HG02970 (cell line): ENCODE data around the gene SMARCD3.

Experiments used
- ATAC-seq: cut with Tn5 transposase; IDR thresholded peaks from one replicate; pipeline ENCODE4 v1.9.1; 2021; ENCODE audit warnings: mild to moderate bottlenecking, moderate library complexity, moderate number of reproducible peaks; ENCODE audit not compliant: unreplicated experiment, low FRiP score

Gene SMARCD3

DNA sequence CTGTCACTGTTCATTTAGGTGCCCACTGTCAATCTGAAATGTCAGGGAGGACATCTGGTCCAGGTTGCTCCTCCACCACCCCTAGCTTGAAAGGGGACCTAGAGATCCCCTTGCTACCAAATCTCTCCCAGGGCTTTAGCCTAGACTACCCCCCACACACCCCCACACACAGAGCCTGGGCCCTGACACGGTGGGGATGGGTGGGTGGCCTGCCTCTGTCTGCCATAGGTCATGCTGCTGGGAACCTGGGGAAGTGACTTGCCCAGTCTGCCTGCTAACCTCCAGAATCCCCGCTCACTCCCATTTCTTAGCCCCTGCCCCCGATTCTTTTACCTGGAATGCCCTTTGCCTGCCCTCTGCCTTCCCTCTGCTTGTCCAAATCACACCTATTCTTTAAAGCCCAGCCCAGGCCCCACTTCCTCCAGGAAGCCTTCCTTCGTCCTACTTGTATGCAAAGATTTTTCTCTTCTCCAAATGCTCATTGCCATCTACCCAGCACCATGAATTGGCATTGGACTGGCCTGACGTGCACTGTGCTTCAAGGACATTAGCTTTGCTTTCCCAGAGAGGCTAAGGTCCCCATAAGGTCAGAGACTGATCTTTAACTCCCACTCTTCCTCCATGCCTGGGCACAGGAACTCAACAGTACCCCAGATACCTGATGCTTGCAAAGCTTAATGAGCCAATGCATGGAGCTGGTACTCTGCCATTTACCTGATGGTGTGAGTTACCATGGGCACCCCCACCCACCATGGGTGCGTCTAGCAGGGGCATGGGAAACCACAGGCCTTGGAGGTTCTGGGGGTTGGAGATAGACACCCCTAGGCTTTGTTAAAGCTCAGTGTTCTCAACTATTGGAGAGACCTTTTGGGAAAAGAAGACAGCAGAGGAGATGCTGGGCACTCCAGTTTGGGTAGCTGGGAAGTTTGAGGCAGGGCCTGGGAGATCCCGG is 2.0 kb upstream of the SMARCD3 start:
- no peak for ATAC-seq

DNA sequence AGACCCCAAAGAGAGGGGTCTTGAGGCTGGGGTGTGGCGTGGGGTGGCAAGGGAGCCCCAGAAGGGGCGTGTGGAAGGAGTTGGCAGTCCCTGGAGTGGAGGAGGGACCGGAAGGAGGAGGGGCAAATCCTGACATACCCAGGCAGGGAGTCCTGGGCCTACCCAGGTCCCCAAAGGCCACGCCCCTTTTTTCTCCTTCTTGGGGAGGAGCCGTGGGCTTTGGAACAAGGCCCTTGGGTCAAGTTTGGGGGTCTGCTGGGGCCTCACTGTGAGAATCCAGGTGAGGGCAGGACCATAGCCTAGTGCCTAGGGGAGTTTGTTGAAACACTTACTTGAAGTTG is 1.2 kb upstream of the SMARCD3 start:
- ATAC-seq, result no peak

DNA sequence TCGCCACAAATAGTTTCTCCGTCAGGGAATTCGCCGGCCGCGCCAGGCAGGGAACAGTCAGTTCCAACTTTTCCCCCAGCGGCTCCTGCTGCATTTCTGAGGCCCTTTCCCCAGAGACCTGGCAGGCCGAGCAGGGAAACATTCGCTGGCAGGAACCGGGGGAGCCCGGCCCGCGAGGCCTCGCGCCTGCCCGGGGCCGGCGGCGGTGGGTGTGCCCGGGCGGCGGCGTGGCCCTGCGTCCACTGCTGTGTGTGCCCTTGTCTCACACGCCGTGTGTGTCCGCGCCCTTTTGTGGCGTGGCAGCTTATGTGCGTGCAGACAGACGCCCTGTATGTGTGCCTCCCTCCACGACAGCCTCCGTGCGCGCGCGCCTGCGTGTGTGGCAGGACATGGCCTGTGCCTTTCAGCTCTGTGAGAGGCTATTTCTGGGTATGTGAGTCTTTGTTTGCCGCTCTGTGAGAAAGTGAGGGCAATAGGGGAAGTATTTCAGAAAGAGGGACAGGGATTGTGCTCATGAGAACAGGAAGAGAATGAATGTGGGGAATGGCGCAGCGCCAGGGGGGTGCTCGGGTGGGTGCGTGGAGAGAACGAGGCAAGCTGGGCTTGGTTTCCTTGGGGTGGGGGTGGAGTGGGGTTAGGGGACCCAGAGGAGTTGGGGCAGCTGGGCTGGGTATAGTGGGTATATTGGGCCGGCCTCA is 689 bp upstream of the SMARCD3 start:
- ATAC-seq, result no peak

DNA sequence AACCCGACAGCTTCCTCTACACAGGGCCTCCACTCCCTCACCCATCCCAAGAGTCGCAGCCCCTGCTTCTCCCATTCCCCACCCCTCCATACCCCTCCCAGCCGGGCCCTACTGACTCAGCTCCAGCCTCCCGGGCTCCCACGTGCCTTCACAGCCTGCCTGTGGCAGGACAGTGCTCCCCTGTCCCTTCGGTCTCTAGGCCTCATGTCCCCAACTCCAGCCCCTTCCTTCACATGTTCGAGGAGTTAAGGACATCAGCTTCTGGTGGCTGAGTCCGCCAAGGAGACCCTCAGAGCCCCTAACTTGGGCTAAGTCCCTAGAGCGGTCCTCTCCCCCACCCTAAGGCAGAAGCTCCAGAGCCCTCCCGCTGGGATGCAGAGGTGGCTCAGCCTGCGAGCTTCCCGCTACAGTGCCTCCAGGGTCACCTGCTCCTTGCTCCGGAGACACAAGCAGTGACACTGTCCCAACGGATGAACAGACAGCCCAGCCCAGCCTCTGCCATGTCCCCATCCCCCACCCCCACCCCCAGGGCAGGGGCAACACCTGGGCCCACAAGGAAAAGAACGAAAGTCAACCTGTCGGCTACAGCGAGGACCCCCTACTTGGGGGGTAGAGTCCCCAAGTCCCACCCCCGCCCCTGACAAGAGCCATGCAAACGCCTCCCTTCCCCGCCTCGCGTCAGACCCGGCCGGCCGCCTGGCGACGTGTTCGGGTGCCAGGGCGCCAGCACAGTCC is 716 bp downstream of the SMARCD3 start:
- no peak for ATAC-seq

DNA sequence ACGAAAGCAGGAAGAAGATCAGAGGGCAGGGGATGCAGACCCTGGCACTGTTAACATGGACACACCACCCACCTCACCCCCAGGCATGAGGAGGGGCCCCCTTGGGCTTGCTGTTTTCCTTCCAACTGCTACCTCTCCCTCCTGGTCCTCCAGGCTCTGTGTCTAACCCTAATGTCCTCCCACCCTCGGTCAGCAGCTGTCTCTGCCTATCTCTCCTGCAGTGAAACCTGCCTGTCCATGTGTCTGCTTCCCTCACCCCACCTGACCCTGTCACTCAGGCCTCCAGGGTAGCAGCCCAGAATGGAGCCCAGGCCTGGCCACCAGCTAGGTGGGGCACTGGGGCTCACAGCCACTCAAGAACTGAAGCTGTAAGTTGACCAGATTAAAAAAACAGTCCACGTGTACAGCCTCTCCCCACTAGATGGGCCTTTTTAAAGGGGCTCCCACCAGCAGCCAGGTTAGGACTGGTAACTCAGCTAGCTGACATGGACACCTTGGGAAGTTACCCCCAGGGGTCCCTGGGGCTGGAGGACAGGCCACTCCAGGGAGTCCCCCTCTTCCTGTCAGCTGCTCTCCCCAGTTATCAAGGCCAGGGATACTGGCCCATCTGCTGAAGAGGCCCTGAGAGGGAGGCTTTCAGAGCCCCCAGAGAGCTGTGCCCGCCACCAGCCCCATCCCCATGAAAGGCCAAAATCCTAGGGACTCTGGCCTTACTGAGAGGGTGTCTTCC is 1.5 kb downstream of the SMARCD3 start:
- no peak for ATAC-seq

DNA sequence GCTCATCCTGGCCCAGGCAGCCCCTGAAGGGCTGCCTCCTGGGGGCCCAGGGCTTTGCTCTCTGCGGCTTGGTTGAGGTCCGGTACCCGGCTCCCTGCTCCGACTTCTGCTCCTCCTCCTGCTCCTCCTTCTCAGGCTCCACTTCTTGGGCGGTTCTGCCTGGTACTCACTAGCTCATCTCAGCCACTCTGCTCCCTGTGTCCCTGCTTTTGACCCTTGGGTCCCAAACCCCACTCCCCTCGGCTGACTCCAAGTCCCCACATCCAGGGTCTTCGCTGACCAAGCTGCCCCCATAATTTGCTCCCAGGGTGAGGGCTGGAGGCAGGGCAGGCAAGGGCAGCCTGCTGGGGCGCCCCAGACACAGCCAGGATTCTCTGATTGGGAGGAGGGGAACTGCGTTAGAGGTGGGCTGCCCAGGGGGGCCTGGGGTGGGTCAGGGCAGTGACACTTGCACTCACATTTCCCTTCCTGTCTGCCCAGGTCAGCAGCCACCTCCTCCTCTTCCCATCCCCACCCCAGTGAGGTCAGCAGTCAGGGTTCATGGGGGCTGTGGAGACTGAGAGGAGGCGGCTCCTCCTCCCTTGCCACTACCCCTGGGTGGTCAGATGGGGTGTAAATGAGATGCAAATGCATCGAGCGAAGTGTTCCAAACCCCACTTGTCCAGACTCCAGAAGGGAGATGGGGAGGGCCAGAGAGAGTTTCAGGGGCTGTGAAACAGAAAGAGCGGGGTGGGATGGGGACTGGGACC is 2.2 kb downstream of the SMARCD3 start:
- no peak for ATAC-seq

DNA sequence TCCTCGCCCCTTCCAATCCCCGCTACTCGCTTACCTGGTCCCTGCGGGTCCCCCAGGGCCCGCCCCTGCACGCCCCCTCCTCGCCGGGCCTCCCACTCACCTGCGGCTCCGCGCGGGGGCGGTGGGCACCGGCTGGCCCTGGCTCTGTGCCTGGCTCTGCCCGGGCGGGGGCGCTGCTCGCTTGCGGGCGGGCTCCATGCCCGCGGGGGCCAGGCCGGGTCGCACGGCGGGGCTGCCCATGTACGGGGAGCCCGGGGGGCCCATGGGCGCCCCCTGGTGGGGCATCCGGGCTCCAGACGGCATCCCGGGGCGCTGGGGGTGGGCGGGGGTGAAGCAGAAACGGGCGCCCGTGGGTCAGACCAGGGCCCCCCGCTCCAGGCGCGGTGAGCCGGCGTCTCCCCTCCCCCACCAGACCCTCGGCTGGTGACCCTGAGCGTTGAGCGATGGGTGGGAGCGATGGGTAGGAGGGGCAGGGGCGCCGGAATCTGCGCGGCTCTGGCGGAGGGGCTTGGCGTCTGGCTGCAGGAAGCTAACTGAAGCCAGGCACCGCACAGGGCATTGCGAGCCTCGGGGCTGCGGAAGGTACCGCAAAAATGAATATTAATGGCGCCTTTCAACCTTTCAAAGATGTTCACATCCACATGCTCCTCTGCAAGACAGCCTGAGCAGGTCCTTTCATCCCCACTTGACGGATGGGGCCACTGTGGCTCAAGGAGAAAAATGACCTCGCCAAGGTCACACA is 3.0 kb downstream of the SMARCD3 start:
- ATAC-seq, result peak; percentile 50

DNA sequence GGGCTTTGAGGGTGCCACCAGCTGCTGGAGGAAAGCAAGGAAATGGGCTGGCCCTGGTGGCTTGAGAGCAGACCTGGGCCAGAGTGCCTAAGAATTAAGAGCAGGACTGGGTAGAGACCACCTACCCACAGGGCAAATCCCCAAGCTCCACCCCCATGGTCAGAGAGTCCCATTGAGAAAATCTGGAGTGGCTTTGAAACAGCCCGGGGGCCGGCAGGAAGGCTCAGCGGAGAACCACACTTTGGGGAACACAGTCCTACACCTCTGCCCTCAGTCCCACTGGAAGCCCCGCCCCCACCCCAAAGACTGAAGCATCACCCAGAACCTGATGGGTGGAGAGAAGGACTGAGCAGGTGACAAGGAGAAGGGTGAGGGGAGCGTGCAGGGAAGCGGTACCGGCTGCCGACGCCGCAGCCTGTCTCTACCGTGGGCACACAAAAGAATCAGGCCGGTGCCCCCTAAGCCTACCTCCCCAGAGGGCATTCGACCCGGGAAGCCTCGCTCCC is 3.6 kb downstream of the SMARCD3 start:
- ATAC-seq, result no peak

DNA sequence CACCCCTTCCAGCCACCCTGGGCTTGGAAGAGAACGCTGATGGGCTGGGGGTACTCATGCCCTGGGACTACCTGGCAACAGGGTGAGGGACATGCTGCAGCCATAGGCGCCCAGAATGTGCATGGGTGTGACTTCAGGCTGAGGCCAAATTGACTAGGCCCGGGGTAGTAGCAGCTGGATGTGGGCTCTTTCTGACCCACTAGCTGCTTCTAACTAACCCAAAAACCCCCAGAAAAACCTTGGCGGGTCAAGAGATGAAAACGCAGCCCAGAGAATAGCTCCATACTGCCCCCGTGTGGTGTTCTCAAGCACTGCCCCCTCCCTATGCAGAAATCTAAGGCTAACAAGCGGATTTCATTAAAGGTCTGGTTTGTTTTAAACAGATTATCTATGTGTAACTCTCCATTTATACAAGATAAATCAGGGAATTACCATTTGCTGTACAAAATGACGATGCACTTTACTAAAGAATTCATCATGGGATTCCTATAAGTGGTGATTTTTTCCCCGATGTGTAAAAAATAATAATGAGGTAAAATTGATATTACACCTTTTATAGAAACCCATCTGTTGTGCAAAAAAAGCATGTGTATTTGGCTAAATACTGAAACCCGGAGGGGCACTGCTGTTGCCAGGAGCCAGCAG is 4.2 kb downstream of the SMARCD3 start:
- no peak for ATAC-seq

DNA sequence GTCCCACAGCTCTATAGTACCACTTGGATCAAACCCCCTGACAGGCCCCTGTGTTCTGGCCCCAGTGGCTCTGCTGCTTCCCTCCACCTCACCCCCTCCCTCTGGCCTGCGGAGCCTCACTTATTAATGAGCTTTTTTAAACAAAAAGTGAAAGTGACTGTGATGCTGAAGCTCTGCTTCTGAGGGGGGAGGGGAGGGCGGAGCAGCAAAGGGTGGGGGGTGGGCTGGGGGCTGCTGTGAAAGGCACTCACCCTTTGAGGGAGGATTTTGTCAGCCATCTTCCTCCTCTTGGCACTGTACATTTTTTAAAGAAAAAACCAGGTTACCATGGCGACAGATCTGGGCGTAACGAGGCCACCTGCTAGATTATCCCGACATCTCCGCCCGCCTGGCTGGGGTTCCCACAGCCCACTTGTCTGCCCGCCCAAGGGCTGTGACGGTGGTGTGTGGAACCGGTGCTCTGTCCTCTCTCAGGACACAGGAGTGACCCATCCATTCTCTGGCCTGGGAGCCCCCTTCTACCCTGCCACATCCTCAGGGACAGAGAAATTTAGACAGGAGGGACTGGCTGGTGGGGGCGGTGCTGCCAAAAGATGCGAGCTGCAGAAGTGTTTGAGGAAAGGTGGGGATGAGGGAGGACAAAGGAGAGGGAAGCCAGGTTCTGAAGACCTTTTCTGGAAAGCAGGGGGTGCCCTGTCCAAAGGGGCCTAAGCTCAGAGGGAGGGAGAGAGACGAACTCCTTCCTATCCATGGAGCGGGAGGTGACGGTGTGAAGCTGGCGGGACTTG is 4.9 kb downstream of the SMARCD3 start:
- ATAC-seq, result no peak

DNA sequence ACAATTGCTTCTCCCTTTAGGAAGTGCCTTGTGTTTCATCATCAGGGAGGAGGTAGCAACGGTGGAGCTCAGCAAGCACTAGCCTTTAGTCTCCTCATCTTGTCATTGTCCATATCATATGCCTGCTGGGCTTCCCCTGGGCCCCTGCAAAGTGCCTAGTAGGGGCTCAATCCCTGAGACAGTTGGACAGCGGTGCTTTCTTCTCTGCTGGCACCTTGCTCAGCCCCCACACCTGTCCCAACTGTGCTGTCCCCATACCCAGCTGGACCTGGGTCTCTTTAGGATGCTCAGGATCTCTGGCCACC is 5.5 kb downstream of the SMARCD3 start:
- ATAC-seq, result no peak

DNA sequence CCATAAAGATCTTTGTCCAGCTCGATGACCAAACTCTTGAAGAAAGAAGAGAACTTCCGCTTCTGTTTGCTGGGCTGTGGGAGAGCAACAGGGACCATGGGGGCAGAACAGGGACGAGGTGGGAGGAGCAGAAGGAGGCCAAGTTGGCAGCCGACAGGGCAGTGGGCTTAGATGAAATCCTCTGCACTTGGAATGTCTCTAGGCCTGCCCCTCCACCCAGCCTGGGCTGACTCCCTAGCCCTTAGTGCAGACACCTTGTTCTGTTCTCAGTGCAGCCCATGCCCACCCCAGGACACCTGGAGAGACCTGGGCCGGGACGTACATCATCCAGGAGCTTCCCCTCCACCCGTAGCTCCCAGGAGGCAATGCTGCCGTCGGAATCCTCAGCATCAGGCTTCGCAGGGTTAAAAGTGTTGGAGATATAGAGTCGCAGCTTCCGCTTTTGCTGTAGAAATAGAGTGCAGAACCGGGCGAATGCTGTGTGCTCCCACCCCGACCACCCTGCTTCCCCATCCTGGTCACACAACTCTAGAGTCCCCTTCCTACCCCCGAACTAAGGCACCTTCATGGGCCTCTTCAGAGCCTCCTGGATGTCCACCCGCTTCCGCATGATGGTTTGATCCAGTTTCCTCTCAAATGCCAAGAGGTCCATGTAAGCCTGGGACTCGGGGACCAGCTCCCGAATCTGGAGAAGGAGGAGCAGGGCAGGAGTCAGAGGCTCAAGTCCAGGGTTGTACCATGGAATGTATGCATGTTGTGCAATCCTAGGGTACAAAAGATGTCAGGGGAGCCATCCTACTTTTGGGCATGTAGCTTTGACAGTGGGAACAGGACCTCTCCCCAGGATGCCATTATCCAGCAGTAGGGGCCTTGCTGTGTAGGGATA is 6.1 kb downstream of the SMARCD3 start:
- no peak for ATAC-seq

DNA sequence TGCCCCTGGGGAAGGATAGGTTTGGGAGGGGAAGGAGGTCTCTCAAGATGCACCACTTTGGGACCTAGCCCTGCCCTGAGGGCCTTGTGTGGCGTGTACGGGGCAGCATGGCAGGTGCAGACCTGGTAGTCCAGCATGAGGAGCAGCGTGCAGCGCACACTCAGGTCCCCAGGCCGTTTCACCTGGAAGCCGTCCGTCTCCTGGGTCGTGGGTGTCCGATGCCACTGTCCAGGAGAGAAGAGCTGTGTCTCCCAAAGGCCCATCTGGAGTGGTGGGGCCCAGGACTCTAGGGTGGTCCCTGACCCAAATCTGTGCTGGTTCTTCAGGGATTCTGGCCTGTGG is 6.8 kb downstream of the SMARCD3 start:
- ATAC-seq, result no peak

DNA sequence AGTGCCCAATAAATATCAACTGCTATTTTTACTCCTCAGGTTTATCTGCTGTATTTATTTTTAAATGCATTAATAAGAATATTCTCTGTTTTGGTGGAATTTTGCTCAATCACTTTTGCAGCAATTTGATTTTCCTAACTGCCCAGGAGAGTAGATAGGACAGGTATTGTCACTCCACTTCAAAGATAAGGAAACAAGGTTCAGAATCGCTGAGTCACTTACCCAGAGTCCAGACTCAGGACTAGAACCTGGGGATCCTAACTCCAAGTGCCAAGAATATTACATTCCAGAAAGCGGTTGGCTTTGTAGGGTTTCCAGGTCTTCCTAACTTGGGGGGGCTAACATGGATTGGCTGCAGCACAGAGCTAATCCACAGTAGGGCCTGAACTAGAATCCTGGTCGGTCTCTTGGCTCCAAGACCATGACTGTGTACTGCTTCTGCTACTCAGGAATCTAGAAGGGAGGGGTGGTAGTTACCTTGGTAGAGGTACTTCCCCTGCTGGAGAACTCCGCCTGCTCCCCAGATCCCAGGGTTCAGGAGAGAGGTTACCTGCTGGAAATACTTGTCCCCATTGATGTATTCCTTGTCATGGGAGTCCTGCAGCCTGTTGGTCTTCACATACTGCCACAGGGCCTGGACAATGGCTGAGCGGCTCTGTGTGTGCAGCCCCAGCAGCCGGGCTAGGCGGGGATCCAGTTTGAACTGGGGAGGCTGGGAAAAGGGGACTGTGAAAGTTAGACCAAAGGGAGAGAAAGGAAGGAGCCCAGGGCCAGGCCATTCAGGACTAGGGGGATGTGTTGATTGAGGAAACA is 7.3 kb downstream of the SMARCD3 start:
- no peak for ATAC-seq

DNA sequence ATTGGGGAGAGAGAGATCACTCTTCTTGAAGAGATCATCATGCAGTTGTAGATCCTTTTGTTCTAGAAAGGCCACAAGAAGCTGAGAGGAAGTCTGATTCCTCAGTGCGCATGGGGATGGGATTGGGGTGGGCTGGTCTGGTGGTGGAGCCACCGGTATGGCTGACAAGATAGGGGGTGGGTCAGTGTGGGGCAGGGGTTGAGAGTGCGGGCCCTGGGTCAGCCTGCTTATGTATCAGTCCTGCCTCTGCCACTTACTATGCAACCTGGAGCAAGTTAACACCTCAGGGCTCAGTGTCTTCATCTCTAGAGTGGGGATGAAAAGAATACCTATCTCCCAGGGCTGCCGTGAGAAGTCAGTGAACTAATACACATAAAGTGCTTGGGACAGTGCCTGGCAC is 8.0 kb downstream of the SMARCD3 start:
- no peak for ATAC-seq

DNA sequence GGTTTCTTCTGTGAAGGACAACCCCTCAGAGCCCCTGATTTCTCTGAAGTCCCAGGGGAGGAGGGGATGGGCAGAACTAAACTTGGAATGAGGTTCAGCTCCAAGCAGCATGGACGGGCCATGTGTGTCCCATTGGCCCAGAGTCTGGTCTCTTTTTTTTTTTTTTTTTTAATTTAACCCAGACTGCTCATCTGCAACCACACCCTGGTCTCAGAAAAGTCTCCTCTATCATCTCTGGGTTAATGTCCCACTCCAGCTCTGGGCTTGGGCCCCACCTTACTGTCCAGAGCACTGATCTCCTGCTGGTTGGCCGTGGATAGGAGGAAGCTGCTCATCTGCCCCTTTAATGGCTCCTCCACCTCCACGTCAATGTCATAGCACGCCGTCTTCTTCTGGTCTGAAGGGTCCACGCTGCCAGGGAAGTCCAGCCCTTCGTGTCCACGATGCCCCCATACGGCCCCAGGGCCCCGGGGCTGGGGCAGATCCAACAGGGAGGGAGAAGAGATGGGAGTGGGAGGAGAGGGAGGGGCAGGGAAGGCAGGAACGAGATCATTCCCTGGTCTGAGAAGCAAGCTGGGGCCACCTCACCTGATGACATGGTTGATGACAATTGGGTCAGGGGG is 8.5 kb downstream of the SMARCD3 start:
- no peak for ATAC-seq
